Left forelimb (tissue), 1 donor: ENCODE measurements around the gene RIMBP2.

Experiments used
- DNase-seq: peaks from one replicate; pipeline ENCODE4 v3.0.0-alpha.2; 2018; ENCODE audit warnings: low spot score

The RIMBP2 gene

GRCh38 chr12:130441771-130442760 is 274.0 kb downstream of the RIMBP2 start:
- DNase-seq: no peak

DNA sequence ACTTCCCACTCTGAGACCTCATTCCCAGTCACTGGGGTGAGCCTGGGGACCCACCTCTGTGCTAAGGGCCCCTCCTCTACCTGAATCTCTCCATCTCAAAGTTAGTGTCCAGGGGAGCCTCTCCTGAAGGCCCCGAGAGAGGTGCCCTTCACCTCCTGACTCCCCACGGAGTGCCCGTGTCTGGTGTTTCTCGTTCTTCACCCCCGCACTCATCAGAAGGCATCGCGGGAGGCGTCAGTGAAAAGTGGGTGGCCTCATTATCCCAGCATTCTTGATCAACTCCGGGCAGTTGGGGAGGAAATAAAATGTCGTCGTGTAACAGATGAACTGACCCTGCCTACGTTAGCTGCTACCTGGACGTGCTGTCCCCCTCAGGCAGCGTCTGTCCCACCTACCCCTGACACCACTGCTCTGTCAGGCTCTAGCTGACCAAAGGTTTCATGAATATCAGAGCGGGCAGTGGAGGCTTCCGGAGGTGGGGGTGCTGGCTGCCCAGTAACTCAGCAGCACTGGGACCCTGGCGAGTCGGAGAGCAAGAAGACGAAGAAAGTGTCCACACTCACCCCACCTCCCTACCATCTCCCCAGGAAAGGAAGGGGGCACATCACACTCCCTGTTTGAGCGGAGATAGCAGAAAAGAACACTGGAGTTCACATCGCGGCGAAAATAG is 275.6 kb downstream of the RIMBP2 start:
- DNase-seq: no peak

DNA sequence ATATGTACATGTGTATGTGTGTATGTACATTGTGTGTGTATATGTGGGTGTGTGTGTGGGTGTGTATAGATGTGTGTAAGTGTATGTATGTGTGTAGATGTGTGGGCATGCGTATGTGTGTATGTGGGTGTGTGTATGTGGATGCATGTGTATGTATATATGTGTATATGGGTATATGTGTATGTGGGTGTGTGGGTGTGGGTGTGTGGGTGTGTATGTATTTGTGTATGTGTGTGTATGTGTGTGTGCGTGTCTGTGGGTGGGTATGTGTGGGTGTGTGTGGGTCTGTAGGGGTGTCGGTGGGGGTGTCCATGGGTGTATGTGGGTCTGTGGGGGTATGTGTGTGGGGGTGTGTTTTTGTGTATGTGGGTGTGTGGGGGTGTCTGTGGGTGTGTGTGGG is 276.8 kb downstream of the RIMBP2 start:
- DNase-seq: no peak

GRCh38 chr12:130438711-130439110 is 277.4 kb downstream of the RIMBP2 start:
- DNase-seq: no peak

DNA sequence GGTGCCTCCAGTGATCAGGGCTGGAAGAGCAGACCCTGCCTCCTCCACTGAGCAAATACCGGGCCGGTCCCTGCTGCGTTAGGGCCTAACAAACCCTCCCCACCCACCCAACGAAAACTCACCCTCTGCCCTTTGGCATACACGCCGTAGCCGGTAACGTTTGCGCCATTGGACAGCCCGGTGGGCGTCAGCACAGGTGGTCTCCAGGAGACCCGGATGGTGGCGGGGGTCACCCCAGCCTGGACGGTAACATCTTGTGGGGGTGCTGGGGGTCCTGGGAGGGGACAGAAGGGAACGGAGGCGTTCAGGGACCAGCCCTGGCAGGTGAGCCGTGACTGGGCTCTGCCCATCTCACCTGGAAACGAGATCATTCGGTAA is 277.9 kb downstream of the RIMBP2 start:
- DNase-seq: no peak

- DNase-seq: no peak
Measured at GRCh38 chr12:130437555-130438242, 278.4 kb downstream of the RIMBP2 start.

DNA sequence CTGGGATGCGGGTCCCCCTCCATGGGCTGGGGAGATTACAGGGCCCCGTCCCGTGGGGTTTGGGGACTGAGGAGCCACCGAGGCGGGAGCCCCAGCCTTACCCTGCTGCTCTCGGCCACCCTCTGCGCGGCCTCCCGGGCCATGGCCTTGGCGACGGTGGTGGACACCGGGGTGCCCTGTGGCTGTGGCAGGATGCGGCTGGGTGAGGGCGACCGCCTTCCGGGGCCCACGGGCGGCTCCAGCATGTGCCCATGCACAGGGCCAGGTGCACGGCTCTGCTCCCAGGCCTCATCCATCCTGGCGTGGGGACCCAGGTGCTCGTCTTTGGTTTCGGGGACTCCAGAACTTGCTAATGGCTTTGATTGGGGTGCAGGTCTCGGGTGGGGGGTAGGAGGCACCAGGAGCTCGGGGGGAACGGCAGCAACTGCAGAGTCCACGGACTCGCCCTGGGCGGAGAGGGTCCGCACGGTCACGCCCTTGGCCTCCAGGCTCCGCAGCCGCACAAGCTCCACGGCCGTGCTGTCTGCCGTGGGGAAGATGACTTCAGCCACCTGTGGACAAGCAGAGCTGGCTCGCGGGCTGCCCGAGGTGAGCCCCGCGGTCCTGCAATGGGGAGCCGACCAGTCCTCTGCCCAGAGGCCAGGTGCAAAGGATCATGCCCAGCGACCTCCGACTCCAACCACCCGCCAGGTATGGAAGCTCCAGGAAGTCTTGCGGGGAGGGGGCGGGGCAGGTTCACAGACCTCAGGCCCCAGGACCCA is 279.2 kb downstream of the RIMBP2 start:
- no peak for DNase-seq

DNA sequence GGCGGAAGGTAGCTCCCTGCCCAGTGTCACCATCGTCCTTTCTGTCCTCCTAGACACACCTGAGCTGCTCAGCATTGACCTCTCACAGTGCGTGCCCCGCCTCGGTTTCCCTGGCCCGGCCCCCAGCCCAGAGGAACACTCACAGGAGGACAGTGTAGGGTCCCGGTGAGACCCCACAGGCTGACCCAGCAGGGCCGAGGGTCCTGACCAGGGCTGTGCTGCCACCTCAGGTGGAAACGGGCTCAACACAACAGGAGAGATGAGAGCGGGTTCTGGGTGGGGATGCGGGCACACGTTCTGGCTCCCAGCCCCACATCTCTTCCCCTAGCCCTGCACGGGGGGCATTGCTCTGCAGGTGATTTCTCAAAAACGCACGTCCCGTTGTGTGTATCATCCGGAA is 280.3 kb downstream of the RIMBP2 start:
- no peak for DNase-seq

DNA sequence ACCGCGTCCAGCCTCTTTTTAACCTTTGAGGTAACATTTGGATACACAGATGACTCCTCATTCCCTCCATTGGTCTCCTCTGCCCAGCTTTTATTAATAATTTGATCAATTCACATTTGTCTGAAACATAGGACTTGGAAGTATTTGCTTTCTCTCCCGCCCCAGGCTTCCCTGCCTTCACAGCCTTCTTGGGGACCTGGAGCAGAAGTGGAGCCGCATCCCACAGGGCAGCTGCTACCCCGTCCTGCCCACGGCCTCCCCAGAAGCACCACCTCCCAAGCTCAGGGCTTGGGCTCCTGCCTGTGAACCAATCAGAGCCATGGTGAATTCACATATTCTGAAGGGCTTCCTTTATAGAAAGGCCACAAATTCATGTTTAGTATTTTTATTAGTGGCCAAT is 280.8 kb downstream of the RIMBP2 start:
- no peak for DNase-seq

- DNase-seq: no peak
Measured at GRCh38 chr12:130434560-130434959, 281.5 kb downstream of the RIMBP2 start.

- no peak for DNase-seq
Measured at GRCh38 chr12:130433834-130434233, 282.3 kb downstream of the RIMBP2 start.

DNA sequence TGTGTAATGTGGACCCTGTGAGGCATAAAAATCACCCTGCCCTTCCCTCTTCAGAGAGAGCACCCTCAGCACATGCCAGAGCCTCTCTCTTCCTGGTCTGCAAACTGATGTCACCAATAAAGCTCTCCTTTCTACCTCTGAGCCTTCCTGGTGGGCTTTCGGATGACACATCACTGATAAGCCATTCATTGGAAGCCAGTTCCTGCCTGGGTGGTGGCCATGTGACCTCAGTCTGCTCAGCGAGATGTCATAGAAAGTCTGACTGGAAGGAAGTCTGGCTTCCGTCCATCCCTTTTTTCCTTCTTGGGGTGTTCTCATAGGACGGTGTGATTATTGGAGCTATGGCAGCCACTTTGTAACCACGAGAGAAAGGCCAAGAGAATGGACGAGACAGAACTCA is 282.7 kb downstream of the RIMBP2 start:
- DNase-seq: no peak

DNA sequence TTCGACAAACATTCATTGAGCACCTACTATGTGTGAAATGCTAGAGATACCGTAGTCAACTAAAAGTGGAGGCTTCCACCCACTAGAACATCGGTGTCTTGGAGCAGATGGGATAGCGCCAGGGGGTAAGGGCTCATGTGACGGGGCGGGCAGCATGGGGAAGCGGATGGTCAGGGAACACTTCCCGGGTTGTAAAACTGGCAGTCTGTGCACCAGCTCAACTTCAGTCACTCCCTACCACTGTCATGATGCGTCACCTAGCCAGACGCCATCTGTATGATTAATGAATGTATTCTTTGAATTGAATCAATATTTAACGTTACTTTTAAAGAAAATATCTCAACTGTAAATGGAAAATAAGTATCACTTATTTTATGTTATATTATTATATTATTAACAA is 284.9 kb downstream of the RIMBP2 start:
- no peak for DNase-seq

DNA sequence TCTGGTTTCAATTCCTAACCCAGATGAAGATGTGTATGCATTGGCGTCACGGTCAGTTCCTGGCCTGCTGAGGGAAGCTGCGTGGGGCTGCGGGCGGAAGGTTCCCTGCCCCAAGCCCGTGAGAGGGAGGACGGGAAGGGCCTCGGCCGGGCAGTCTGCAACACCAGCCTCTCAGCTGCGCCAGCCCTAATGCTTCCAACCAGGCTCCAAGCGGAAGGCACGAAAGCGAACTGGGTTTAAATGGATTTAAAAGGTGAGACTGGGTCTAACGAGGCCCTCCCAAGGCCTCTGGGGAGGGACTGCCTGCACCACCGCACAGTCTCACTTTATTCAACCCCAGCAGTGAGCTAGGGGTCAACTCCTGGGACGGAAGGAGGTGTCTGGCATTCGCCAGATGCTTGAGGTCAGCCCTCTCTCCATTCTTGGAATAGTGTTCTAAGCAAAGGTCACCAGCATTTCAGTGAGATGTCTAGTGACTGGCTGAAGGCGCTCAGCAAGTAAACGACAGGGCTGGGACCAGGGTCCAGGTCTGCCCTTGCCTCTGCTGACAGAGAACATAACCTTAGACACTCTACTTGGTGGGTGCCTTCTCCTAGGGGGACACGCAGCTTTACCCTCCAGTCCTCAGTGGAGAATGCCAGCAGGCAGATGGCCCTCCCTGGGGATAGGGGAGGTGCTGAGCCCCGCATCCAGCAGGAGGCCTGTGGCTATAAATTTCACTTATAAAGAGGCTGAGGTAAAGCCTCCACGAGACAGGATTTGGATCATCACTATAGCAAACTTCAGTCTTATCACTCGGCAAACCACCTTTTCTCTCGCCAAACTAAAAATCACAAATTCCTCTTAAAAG is 286.2 kb downstream of the RIMBP2 start:
- DNase-seq: peak; percentile 36

DNA sequence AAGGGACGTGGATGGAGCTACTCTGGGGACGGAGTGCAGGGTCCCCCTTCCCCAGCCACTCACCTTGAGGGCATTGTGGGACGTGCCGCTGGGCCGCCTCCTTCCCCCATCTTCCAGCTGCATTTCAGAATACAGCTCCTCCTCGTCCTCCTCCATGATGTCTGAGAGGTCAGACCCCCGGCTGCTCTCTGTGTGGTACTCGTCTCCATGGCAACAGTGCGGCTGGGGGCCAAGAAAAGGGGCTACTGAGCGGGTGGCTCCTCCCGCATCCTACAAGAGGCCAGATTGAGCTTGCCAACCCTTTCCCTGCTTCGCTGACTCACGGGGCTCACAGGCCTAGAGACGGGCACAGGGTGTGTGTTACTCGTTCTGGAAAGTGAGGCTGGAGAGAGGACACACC is 288.0 kb downstream of the RIMBP2 start:
- DNase-seq: peak; percentile 47

DNA sequence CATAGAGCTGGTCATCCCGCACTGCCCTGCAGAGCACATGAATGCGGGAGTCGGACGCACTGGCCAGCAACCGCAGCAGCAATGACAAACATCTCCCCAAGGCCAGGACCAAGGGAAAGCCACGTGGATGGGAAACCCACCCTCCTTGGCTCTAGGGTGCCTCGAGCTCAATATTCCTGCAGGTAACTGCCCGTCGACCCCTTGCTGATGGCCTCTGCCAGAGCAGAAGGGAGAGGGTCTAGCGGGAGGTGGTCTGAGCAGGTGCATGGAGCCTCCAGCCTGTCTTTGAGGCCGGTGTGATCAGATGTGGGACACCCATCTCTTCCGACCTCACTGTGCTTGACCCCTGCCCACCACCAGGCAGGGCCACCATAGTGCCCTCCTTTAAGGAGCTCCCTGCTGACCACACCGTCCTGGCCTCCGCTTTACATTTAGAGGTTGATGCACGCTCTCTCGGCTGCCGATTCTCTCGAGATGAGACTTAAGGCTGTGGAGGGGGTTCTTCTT is 288.7 kb downstream of the RIMBP2 start:
- peak; percentile 33 for DNase-seq

DNA sequence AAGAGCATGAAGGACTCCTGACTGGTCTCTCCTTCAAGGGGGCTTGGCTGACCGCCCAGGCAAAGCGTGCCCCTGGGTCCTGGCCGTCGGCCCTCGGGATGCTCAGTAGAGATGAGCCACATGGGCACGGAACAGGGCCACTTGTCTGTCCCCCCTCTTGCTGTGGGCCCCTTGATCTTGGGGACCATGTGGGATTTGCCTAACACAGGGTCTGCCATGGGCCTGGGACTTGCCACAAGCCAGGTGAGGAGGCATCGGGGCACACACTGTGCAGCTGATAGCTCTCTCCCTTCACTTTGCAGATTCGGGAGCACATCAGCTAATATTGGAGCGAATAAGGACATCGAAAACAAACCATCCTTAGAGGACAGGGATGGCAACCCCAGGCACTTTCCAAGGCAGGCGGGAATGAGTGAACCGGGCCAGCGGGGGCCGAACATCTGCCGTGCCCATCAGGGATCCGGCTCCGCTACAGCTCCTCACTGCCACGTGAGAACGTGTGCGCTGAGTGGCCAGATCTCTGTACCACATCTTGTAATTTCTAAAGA is 290.3 kb downstream of the RIMBP2 start:
- DNase-seq: peak; percentile 62

DNA sequence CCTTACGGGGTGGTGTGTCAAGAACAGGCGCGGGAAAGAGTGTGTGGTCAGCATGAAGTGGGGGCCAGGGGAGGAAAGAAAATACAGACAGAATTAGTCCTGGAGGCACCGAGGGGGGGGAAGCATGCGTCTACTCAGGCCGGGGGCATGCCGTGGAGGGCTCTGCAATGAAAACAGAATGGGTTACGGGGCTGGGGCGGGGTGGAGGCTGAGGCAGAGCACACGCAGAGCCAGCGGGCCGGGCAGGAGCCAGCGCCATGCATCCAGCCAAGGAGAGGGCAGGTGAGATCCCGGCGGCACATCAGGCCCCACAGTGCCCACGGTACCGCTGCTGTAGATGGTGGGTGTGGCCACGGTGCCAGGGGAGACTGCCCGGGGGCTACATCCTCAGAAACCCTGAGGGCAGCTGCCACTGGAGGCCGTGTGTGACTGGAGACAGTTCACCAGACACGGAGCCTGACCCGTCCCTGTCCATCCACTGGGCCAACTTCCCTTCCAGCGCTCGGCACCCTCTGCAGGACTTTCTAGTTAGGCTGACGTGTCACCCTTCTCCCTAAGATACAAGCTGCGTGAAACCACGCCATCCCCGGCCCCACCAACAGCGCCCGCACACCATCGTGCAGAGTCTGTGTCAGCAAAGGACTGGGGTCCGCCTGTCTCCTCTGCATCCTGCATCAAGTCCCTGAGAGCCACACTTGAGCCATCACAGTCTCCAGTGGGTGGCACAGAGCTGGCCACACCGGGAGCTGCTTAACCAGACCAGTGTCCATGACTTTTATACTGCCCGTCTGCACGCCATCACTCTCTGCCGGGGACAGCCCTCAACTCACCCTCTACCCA is 291.0 kb downstream of the RIMBP2 start:
- peak; percentile 48 for DNase-seq
